Adrenal gland (tissue), 5 donors: ENCODE data around the gene GZMA.

Source experiments
- CTCF ChIP-seq, 6 experiments: fragments of 450-650 bp in 4 of 6; fragments of 200-600 bp in 2 of 6; sonication (generic) in 1 of 6; IDR thresholded peaks; 1 replicate in 5 of 6; 2 replicates in 1 of 6; pipeline versions ENCODE4 v1.5.1 to v1.8.0; 2016 to 2021; ENCODE audit warnings: antibody characterized with exemption in 6 of 6, mild to moderate bottlenecking in 2 of 6, moderate library complexity in 1 of 6
- POLR2A ChIP-seq, 2 donors: fragments of 450-650 bp; IDR thresholded peaks; one replicate each; pipeline ENCODE4 v1.6.1; 2017; ENCODE audit warnings: antibody characterized with exemption in 2 of 2, mild to moderate bottlenecking in 2 of 2, moderate library complexity in 1 of 2
- donor health status: DM: no; HTN: no; CAD: no.

DNA sequence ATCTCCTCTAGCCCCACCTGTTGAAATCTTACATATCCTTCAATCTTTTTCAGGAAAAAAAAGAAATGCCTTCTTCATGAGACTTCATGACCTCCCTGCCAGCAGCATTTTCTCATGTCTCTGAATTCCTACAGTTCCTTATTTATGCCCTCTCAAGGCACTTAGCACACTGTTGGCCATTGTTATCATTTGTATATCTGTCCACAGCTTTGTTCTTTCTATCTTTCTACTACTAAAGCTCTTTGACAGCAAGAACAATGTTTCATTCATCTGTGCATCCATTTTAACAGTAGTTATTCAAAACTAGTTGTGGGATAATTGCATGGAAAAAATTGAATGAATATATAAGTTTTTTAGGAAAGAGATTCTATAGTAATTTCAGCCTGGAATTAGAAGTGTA is 20.9 kb upstream of the GZMA start:
- TF ChIP-seq CTCF (IDR thresholded peaks at IDR 0.05) (no peak), POLR2A (IDR thresholded peaks at IDR 0.05) (no peak)
